Activated CD8-positive, alpha-beta memory T cell treated with anti-CD3 and anti-CD28 coated beads, Interleukin-2, amount 50 U/mL, for 1 hour (primary cell): ENCODE data around the gene RPUSD1.
"Not testable (repeated sequence)": the region's sequence is repeated elsewhere in the genome, so short reads cannot be mapped to it uniquely, and the experiment has no call there.

ENCODE experiments used
- DNase-seq: peaks from one replicate; pipeline ENCODE4 v3.0.0-alpha.2; 2020; ENCODE audit errors: extremely low read depth

Gene RPUSD1

GRCh38 chr16:783404-784161, 4.6 kb downstream of the RPUSD1 start:
- DNase-seq: no peak

- DNase-seq: no peak
Measured at GRCh38 chr16:782766-783403, 5.3 kb downstream of the RPUSD1 start.

DNA sequence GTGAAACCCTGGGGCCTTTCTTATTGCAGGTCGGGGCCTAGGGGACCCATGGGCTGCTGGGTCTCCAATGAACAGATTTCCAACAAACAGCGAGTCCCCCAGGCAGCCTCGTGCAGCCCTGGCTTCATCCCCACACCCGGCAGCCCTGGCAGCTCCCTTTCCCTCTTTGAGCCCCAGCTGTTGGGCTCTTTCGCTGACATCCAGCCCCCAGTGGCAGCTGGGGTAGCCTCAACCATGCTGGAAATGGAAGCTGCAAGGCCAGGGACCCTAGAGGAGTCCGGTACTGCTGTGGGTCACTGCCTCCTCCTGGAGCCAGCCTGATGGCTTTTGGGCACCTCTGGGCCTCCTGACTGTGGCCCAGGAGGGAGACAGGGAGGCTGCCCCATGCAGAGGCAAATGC, 5.9 kb downstream of the RPUSD1 start:
- no peak for DNase-seq

- DNase-seq: no peak
Measured at GRCh38 chr16:781346-782010, 6.7 kb downstream of the RPUSD1 start.

DNA sequence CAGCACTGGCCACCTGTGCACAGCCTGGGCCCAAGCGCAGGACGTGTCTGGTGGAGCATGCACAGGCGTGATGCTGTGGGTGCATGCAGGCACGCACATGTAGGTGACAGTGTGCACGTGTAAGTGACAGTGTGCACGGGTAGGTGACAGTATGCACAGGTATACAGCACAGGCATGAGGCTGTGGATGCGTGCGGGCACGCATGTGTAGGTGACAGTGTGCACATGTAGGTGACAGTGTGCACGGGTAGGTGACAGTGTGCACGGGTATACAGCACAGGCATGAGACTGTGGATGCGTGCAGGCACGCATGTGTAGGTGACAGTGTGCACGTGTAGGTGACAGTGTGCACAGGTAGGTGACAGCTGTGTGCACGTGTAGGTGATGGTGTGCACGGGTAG, 7.9 kb downstream of the RPUSD1 start:
- DNase-seq: no peak

DNA sequence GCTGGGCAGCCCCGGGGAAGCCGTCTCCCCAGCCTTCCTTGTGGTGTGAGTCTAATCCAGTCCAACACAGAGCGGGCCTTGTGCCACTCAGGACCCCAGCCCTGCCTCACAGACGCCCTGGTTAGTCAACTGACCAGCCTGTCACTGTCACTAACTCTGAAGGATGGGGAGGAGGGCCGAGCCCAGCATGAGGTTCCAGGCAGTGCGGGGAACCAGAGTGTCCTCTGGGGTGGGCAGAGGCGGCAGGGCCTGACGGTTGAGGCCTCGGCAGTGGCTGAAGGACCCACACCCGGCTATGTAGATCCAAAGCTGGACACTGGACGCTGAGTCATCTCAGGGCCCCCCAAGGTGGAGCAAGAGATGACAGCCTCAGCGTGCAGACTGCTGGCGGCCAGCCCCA, 8.6 kb downstream of the RPUSD1 start:
- no peak for DNase-seq

DNA sequence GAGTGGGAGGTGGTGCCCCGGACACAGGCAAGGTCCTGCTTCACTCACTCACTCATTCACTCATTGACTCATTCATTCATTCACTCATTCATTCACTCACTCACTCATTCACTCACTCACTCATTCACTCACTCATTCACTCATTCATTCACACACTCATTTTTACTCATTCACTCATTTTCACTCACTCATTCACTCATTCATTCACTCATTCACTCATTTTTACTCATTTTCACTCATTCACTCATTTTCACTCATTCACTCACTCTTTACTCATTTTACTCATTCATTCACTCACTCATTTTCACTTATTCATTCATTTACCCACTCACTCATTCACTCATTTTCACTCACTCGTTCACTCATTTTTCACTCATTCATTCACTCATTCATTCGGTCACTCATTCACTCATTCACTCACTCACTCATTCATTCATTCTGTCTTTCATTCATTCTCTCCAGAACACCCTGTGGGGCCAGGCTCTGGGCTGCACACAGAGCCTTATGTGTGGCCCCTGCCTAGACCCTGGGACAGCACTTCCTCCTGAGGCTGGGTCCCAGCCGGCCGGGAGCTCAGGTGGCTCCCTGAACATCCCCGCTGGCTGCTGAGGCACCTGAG, 9.2 kb downstream of the RPUSD1 start:
- no peak for DNase-seq

DNA sequence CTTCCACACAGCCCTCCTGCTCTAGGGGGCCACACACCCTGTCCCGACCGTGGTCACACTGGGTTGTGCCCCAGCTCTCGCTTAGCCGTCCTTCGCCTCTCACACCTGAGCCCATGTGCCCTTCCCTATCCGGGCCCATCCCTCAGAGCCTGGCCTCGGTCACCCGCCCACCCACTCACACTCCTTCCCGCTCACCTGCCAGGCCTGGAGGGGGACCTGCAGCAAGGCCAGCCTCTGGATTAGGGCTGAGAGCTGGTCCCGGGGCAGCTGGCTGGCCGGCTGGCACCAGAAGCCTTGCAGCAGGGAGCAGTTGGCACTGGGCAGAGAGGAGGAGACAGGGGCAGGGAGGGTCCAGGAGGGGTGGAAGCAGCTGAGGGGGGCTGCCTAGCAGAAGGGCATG, 9.7 kb downstream of the RPUSD1 start:
- DNase-seq: no peak

DNA sequence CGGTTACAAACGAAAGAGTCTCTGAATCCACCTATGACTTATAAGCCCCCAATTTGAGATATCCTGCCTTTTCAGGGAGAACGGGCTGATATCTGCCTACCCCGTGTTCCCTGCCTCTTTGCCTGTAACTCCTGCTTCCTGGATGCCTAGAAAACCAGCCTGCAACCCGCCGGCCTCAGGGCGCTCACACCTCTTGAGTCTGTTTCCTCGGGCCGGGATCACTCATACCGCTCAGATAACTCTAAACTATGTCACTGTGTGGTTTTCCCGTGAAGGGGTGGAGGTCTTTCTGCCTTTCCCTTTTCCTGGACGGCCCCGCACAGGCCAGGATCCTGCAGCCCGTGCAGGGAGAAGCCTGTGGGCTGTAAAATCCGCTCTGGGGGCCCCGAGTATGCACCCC, 10.4 kb downstream of the RPUSD1 start:
- no peak for DNase-seq

GRCh38 chr16:776824-777223, 11.4 kb downstream of the RPUSD1 start:
- DNase-seq: no peak

DNA sequence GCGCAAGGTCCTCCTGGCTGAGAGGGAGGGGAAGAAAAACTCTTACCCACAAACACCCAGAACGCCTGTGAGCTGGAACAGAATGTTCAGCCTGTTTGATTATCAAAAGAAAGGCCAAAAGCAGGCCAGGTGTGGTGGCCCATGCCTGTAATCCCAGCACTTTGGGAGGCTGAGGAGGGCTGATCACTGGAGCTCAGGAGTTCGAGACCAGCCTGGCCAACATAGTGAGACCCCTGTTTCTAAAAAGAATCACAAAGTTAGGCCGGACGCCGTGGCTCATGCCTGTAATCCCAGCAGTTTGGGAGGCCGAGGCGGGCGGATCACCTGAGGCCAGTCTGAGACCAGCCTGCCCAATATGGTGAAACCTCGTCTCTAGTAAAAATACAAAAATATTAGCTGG, 11.9 kb downstream of the RPUSD1 start:
- DNase-seq: not testable (repeated sequence)

DNA sequence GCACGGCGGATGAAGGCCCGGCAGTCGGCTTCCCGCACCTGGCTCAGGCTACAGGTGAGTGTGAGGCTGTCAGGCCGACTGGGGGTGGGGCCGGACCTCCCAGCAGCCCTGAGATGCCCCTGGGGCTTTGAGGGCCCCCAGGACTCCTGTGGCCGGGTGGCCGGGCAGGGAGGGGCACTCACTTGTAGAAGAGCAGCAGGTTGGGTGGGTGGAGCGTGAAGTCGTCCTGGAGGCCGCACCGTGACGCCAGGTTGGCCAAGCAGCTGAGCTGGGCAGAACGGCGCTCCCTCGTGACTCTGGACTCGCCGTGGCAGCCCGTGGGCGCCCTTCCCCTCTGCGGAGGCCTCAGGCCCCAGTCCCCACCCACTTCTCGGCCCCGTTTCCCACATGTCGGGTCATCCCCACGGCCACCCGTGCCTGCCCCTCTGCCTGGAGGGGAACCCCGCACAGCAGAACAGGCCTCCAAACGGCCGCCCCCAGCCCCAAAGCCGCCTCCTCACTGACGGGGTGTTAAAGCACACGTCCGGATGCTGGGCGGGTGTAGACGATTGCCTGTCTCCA, 12.9 kb downstream of the RPUSD1 start:
- DNase-seq: no peak

DNA sequence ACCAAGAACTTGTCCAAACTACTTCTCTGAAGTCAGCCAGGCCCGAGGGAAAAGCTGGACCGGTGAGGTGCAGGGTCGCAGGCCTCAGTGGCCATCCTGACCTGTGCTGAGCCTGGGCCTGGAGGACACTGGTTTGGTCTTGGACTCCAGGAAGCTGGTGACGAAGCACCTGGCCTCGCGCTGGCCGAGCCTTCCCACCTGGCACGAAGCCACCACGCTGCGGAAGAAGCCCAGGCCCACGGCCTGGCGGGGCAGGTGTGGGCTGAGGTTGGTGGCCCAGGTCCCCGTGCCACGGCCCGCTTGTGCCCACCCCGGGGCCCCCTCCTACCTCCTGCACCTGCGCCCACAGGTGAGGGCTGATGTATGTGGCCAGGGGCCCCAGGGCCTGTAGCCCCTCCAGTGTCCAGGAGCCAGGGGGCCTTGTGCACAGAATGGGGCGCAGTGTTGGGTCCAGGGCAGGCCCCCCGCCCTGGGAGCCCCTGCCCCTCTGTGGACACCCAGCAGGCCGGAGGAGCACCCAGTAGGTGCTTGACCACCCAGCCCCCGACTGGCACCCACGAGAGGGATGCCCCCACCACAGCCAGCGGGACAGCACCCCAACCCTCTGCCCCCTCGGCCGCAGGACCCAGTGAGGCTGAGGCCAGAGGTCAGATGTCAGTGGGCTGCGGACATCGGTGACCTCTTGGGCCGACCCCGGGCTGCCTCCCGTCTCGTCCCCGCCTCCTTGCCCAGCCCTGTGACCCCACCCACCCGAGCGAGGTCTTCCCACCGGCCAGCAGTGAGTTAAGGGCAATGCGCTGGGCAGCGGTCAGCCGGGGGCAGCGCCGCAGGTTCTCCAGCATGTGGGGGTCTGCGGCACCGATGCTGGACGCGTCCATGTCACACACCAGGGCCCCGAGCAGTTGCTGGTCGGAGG, 13.8 kb downstream of the RPUSD1 start:
- no peak for DNase-seq

- DNase-seq: no peak
Measured at GRCh38 chr16:772959-773358, 15.2 kb downstream of the RPUSD1 start.

DNA sequence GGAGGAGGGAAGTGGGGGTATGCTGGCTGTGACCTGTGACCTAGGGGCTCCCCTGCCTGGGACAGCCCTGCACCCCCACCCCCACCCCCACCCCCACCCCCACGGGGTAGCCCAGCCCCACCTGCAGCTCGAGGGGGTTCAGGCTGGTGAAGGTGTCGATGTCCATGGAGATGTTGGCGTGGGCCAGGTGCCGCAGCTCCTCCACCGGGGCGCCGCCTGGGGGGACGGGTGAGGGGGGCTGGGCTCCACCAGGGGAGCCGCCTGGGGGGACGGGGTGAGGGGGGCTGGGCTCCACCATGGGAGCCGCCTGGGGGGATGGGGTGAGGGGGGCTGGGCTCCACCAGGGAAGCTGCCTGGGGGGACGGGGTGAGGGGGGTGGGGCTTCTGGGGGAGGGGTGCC, 17.8 kb downstream of the RPUSD1 start:
- no peak for DNase-seq

DNA sequence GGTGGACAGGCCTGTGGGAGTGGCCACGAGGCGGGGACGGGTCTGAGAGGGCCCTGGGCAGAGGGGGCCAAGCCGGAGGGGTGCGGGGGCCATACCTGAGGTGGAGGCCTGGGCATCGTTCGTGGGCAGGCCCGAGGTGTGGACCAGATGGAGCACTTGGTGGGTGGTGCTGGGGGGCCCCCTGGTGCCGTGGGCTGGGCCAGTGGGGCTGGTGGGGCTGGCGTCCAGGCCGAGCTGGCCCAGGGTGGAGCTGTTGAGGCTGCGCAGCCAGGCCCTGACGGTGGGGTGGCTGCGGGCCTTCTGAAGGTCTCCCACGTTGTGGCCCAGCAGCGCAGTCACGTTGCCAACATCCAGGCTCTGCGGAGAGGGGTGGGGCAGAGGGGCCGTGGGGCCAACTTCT, 18.2 kb downstream of the RPUSD1 start:
- DNase-seq: no peak

DNA sequence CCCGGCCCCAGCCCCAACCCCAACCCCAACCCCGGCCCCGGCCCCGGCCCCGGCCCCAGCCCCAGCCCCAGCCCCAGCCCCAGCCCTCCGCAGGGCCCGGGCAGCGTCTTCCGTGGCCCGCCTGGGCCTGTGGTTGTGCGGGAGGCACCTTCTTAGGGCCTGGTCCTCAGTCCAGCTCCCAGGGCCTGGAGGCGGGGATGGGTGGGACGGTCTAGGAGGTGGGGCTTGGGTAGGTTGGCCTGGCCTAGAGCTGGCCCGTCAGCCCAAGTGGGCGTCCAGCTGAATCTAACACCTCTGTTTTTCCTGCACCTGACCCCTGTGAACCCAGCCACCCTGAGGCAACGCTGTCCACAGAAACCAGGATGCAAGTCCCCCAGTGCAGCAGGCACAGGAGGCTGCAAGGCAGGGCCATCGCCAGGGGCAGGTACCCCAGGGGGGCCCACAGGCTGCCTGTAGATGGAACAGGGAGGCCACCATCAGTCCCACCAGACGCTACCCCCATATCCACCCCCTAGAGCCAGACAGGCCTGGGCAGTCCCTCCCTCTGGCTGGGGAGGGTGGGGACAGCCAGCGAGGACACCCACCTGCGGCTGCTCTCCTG, 18.9 kb downstream of the RPUSD1 start:
- DNase-seq: no peak

DNA sequence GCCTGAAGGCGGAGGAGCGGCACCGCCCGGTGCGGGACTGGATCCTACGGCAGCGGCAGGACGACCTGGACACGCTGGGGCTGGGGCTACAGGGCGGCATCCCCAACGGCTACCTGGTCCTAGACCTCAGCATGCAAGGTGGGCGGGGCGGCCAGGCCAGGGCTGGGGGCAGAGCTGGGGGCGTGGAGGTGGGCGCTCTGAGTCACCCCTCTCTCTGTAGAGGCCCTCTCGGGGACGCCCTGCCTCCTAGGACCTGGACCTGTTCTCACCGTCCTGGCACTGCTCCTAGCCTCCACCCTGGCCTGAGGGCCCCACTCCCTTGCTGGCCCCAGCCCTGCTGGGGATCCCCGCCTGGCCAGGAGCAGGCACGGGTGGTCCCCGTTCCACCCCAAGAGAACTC, 19.8 kb downstream of the RPUSD1 start:
- DNase-seq: no peak

DNA sequence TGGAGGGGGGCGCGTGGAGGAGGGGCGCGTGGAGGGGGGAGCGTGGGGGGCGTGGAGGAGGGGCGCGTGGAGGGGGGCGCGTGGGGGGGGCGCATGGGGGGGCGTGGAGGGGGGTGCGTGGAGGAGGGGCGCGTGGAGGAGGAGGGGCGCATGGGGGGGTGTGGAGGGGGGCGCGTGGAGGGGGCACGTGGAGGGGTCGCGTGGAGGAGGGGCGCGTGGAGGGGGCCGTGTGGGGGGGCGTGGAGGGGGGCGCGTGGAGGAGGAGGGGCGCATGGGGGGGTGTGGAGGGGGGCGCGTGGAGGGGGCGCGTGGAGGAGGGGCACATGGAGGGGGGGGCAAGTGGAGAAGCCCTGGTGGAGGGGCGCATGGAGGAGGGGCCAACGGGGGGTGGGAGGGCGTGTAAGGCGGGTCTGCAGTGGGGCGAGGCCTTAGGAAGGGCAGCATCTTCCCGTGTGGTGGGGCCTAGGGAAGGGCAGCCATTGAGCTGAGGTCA, 20.4 kb downstream of the RPUSD1 start:
- no peak for DNase-seq

- no peak for DNase-seq
Measured at GRCh38 chr16:766820-767640, 21.2 kb downstream of the RPUSD1 start.
